K562 (cell line): ENCODE results near the gene PLEK2. TPM values are rescaled to one million over a fixed set of nuclear protein-coding genes. Genes with fewer than 3 reads are reported as not detected.

Experiments
- CCNT2 ChIP-seq: IDR thresholded peaks from 2 replicates; pipeline ENCODE4 v1.6.1; 2011; ENCODE audit warnings: borderline replicate concordance, low read depth, mild to moderate bottlenecking, moderate library complexity, mixed read lengths, low read length; ENCODE audit not compliant: insufficient read length; ENCODE audit errors: extremely low read depth
- CHD1 ChIP-seq: fragments of 200-600 bp; sonication (generic); IDR thresholded peaks from one replicate; pipeline ENCODE4 v1.6.1; 2012; ENCODE audit warnings: mild to moderate bottlenecking, moderate library complexity, low read length, inconsistent platforms
- HMGXB4 ChIP-seq: sonication (generic); formaldehyde crosslinking; IDR thresholded peaks from 2 replicates; pipeline ENCODE4 v1.8.1; 2023; ENCODE audit warnings: mild to moderate bottlenecking, missing genetic modification reagents
- MAFF ChIP-seq: IDR thresholded peaks from 2 replicates; pipeline ENCODE4 v1.6.1; 2012; ENCODE audit warnings: low read length, improper control_type of control experiment
- MXI1 ChIP-seq: IDR thresholded peaks from 2 replicates; pipeline ENCODE4 v1.6.1; 2011; ENCODE audit warnings: low read depth, mild to moderate bottlenecking, improper control_type of control experiment, low read length
- NRF1 ChIP-seq, 2 experiments: fragments of 450-650 bp; IDR thresholded peaks in 1 of 2; conservative IDR thresholded peaks in 1 of 2; 2 replicates each; pipeline ENCODE4 v1.6.1; 2014; ENCODE audit warnings: mild to moderate bottlenecking in 2 of 2
- TBL1XR1 ChIP-seq, 2 experiments: IDR thresholded peaks; 2 replicates each; pipeline ENCODE4 v1.6.1; 2012; ENCODE audit warnings: improper control_type of control experiment in 2 of 2, low read length in 2 of 2, mild to moderate bottlenecking in 1 of 2
- TRIM25 ChIP-seq: fragments of 450-650 bp; IDR thresholded peaks from 2 replicates; pipeline ENCODE4 v1.7.0; 2016; ENCODE audit warnings: borderline replicate concordance
- YBX1 ChIP-seq: fragments of 450-650 bp; IDR thresholded peaks from 2 replicates; pipeline ENCODE4 v1.7.1; 2016; ENCODE audit warnings: mild to moderate bottlenecking
- ZNF12 ChIP-seq: sonication (generic); formaldehyde crosslinking; IDR thresholded peaks from 2 replicates; pipeline ENCODE4 v1.4.0; 2020; ENCODE audit warnings: mild to moderate bottlenecking, missing genetic modification reagents
- ZNF124 ChIP-seq: sonication (generic); formaldehyde crosslinking; IDR thresholded peaks from 2 replicates; pipeline ENCODE4 v1.8.1; 2022; ENCODE audit warnings: missing genetic modification reagents
- ZNF407 ChIP-seq: fragments of 450-650 bp; IDR thresholded peaks from 2 replicates; pipeline ENCODE4 v1.6.1; 2016; ENCODE audit warnings: low read depth
- ZNF57 ChIP-seq: fragments of 450-650 bp; formaldehyde crosslinking; IDR thresholded peaks from 2 replicates; pipeline ENCODE4 v1.4.0; 2020; ENCODE audit warnings: mild to moderate bottlenecking, moderate library complexity
- ZNF740 ChIP-seq, 3 experiments: fragments of 200-800 bp in 1 of 3; sonication (Bioruptor generic) in 1 of 3; sonication (generic) in 1 of 3; formaldehyde crosslinking in 1 of 3; IDR thresholded peaks; 2 replicates each; pipeline versions ENCODE4 v1.6.1 to v1.8.0; 2016 to 2022; ENCODE audit warnings: mild to moderate bottlenecking in 2 of 3, missing compliant biosample characterization in 2 of 3, missing genetic modification characterization in 2 of 3, missing genetic modification reagents in 1 of 3
- polyA plus RNA-seq, 8 experiments: library from polyadenylated mRNA; depleted of rRNA in 4 of 8; stranded (reverse) in 5 of 8; unstranded in 3 of 8; fragments of >200 nt; fragmentation: Nextera tagmentation in 2 of 8; fragmentation: Illumina TruSeq in 1 of 8; extraction: Ambion mirVana in 2 of 8; extraction: Trizol in 1 of 8; gene quantifications; 2 replicates each; pipeline versions ENCODE4 v1.2.1 to v1.2.3, GENCODE V29; 2011 to 2014; ENCODE audit warnings: inconsistent platforms in 1 of 8, missing spikeins in 1 of 8
- total RNA-seq, 7 experiments: library from RNA; depleted of rRNA in 6 of 7; stranded (reverse); fragments of >200 nt in 6 of 7; fragmentation: Illumina TruSeq in 2 of 7; extraction: Trizol in 2 of 7; gene quantifications; 2 replicates each; pipeline versions ENCODE4 v1.2.1 to v1.2.3, GENCODE V29; 2011 to 2021; ENCODE audit warnings: low replicate concordance in 1 of 7

The PLEK2 gene
- total and polyA plus RNA-seq, 9 of the 15 experiments (the other 6 are each of a cell fraction or from before 2014, with no cell fraction given) = not detected

- TF ChIP-seq ZNF124 (CRISPR knock-in tag) = no peak
- no peak for TF ChIP-seq ZNF12 (CRISPR knock-in tag)
- TF ChIP-seq ZNF407 = no peak
- TF ChIP-seq CHD1 = no peak
- peak; percentile 47 for TF ChIP-seq MAFF
- no peak for TF ChIP-seq TRIM25
- no peak for TF ChIP-seq NRF1 (conservative IDR thresholded peaks at IDR 0.05 in 1 of 2, IDR thresholded peaks at IDR 0.05 in 1 of 2)
- TF ChIP-seq YBX1 = no peak
- TF ChIP-seq ZNF740 (CRISPR knock-in tag; IDR thresholded peaks at IDR 0.05) = no peak
- no peak for TF ChIP-seq ZNF740 (tag; IDR thresholded peaks at IDR 0.05)
- TF ChIP-seq CCNT2 = peak; percentile 77
- TF ChIP-seq HMGXB4 (CRISPR knock-in tag) = no peak
- peak in 1 of 2 experiments; percentile 76; a peak in 2 of 4 replicates for TF ChIP-seq TBL1XR1 (IDR thresholded peaks at IDR 0.05; ENCODE audit: low read length in 2 of 2)
- TF ChIP-seq ZNF57 (CRISPR knock-in tag) = no peak
- no peak for TF ChIP-seq MXI1
These were observed 6.6 kb upstream of the PLEK2 start (continued) for GRCh38 chr14:67418401-67419191.
